Mesendoderm (in vitro differentiated cells): ENCODE data around the gene OSBPL10.

Experiments used
- DNase-seq: peaks from one replicate; pipeline ENCODE4 v3.0.0; 2013
- H2AK5ac ChIP-seq: 2 replicates; pipeline ENCODE4 v1.6.1; 2013; ENCODE audit warnings: low read length, inconsistent platforms
- H2BK120ac ChIP-seq: 2 replicates; pipeline ENCODE4 v1.6.1; 2013; ENCODE audit warnings: low read depth, mild to moderate bottlenecking, low read length, moderate library complexity, mixed read lengths
- H2BK15ac ChIP-seq: replicated peaks from 2 replicates; pipeline ENCODE4 v1.6.1; 2013; ENCODE audit warnings: low read depth, mild to moderate bottlenecking, moderate library complexity
- H2BK5ac ChIP-seq: 2 replicates; pipeline ENCODE4 v1.6.1; 2013; ENCODE audit warnings: low read length, inconsistent platforms
- H3K18ac ChIP-seq: 2 replicates; pipeline ENCODE4 v1.6.1; 2013; ENCODE audit warnings: mild to moderate bottlenecking, low read length, mixed read lengths
- H3K23ac ChIP-seq: one replicate; pipeline ENCODE4 v1.6.1; 2013; ENCODE audit warnings: low read length
- H3K27ac ChIP-seq: 2 replicates; pipeline ENCODE4 v1.5.1; 2013; ENCODE audit warnings: low read depth, mild to moderate bottlenecking, inconsistent platforms, low read length, moderate library complexity
- H3K27me3 ChIP-seq: 2 replicates; pipeline ENCODE4 v1.6.1; 2013; ENCODE audit warnings: low read length, control low read depth, mild to moderate bottlenecking, inconsistent platforms; ENCODE audit not compliant: insufficient read depth, poor library complexity
- H3K36me3 ChIP-seq: 2 replicates; pipeline ENCODE4 v1.6.1; 2013; ENCODE audit warnings: low read length, inconsistent platforms; ENCODE audit not compliant: control insufficient read depth, insufficient read depth
- H3K4ac ChIP-seq: one replicate; pipeline ENCODE4 v1.6.1; 2013; ENCODE audit warnings: low read depth, mild to moderate bottlenecking, low read length, moderate library complexity
- H3K4me1 ChIP-seq: 2 replicates; pipeline ENCODE4 v1.6.1; 2013; ENCODE audit warnings: low read depth, low read length, inconsistent platforms; ENCODE audit not compliant: control insufficient read depth
- H3K4me2 ChIP-seq: 2 replicates; pipeline ENCODE4 v1.6.1; 2013; ENCODE audit warnings: low read length
- H3K4me3 ChIP-seq: 2 replicates; pipeline ENCODE4 v1.5.1; 2013; ENCODE audit warnings: mild to moderate bottlenecking, low read length
- H3K56ac ChIP-seq: one replicate; pipeline ENCODE4 v1.6.1; 2013; ENCODE audit warnings: low read length
- H3K79me1 ChIP-seq: 2 replicates; pipeline ENCODE4 v1.6.1; 2013; ENCODE audit warnings: low read length, inconsistent platforms
- H3K79me2 ChIP-seq: 2 replicates; pipeline ENCODE4 v1.6.1; 2013; ENCODE audit warnings: mild to moderate bottlenecking, low read length; ENCODE audit not compliant: control insufficient read depth, insufficient read depth
- H3K9ac ChIP-seq: 2 replicates; pipeline ENCODE4 v1.6.1; 2013; ENCODE audit warnings: low read length, inconsistent platforms
- H4K5ac ChIP-seq: one replicate; pipeline ENCODE4 v1.6.1; 2013; ENCODE audit warnings: low read length
- H4K8ac ChIP-seq: one replicate; pipeline ENCODE4 v1.6.1; 2013; ENCODE audit warnings: low read depth, mild to moderate bottlenecking, control low read depth, low read length, moderate library complexity
- WGBS: extraction: QIAGEN DNeasy Blood & Tissue Kit; methylation state at CpG from one replicate; pipeline ENCODE4 v1.1.7; 2013; ENCODE audit warnings: low lambda C conversion rate, missing lambda C conversion rate; ENCODE audit not compliant: insufficient coverage; ENCODE audit errors: extremely low coverage; 5-methylcytosine and 5-hydroxymethylcytosine counted together

Gene OSBPL10

GRCh38 chr3:31813197-31813596 lies 167.9 kb downstream of the OSBPL10 start:
- H2BK120ac ChIP-seq, result no peak overlapping the region
- H3K4me3 ChIP-seq, result no peak overlapping the region
- H3K18ac ChIP-seq, result no peak overlapping the region
- no peak overlapping the region for H4K8ac ChIP-seq
- H3K79me1 ChIP-seq, result no peaks in the 10 kb centered on the region
- H3K27me3 ChIP-seq, result no peaks in the 10 kb centered on the region
- no peak overlapping the region for H3K9ac ChIP-seq
- H2AK5ac ChIP-seq, result no peak overlapping the region
- H3K4me2 ChIP-seq, result no peak overlapping the region
- H3K27ac ChIP-seq, result no peak overlapping the region
- no peak overlapping the region for H3K23ac ChIP-seq
- H3K4me1 ChIP-seq, result peaks cover 3% of the 10 kb centered on the region
- no peak overlapping the region for H2BK15ac ChIP-seq
- H4K5ac ChIP-seq, result no peak overlapping the region
- DNase-seq, result no peak
- H3K4ac ChIP-seq, result no peak overlapping the region
- no peaks in the 10 kb centered on the region for H3K36me3 ChIP-seq
- H2BK5ac ChIP-seq, result no peak overlapping the region
- H3K56ac ChIP-seq, result no peak overlapping the region
- H3K79me2 ChIP-seq, result no peaks in the 10 kb centered on the region

- Histone ChIP-seq H4K8ac (no peak overlapping the region), H3K56ac (no peak overlapping the region), H3K18ac (no peak overlapping the region), H3K27ac (no peak overlapping the region), H3K27me3 (no peaks in the 10 kb centered on the region), H2AK5ac (no peak overlapping the region), H3K79me1 (no peaks in the 10 kb centered on the region), H4K5ac (no peak overlapping the region), H2BK5ac (no peak overlapping the region), H3K4me3 (no peak overlapping the region), H2BK120ac (no peak overlapping the region), H2BK15ac (no peak overlapping the region), H3K79me2 (no peaks in the 10 kb centered on the region), H3K23ac (peak overlapping the region; percentile 30), H3K4ac (no peak overlapping the region), H3K9ac (no peak overlapping the region), H3K4me2 (no peak overlapping the region), H3K4me1 (peaks cover 3% of the 10 kb centered on the region), H3K36me3 (no peaks in the 10 kb centered on the region)
- WGBS, result no CpG with 5 or more reads among the region's 11 CpGs
- DNase-seq, result peak; percentile 43
These were observed 170.1 kb downstream of the OSBPL10 start for GRCh38 chr3:31810991-31811433.

GRCh38 chr3:31808143-31808720 lies 172.8 kb downstream of the OSBPL10 start:
- Histone ChIP-seq H3K4me3 (no peak overlapping the region), H3K18ac (no peak overlapping the region), H3K56ac (no peak overlapping the region), H3K79me2 (no peaks in the 10 kb centered on the region), H3K9ac (no peak overlapping the region), H3K79me1 (no peaks in the 10 kb centered on the region), H3K4ac (no peak overlapping the region), H2BK120ac (no peak overlapping the region), H2BK15ac (no peak overlapping the region), H3K4me2 (no peak overlapping the region), H3K36me3 (no peaks in the 10 kb centered on the region), H3K4me1 (no peaks in the 10 kb centered on the region), H2BK5ac (no peak overlapping the region), H4K8ac (no peak overlapping the region), H2AK5ac (no peak overlapping the region), H3K23ac (no peak overlapping the region), H3K27me3 (no peaks in the 10 kb centered on the region), H3K27ac (no peak overlapping the region), H4K5ac (no peak overlapping the region)
- no peak for DNase-seq
- 100% methylated on average over 1 of the region's 3 CpGs for WGBS

DNA sequence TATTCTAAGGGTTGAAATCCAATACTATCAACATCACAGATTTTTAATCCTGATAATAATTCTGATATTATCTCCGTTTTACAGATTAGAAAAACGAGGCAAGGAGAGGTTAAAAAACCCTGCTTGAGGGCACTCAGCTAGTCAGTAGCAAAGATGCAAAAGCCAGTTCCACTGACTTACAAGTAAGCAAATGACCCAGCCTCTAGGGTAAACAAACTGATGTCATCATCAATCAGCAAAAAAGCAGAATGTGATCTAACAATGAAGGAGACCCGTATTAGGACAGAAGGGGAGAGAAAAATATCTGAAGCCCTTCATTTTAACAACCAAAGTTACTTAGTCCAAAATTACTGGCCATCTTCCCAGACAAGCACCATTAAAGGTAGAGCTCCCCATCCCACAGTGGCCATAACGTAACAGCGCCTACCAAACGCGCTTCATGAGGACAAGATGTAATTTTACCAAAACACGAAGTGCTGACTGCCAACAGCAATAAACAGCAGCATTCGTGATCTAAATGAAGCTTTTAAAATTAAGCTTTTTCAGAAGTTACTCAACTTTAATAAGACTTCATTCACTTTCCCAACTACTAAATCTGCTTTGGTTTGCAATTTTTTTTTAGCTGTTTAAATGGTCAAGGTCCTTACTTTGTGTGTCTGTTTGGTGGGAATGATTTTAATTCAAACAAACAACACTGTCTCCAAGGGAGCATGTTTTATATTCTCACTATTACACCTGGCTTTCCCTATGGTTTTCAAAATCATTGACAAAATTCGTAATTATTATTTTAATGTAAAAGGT lies 176.6 kb downstream of the OSBPL10 start:
- no peak overlapping the region for H4K5ac ChIP-seq
- H2BK120ac ChIP-seq, result no peak overlapping the region
- H3K27me3 ChIP-seq, result no peaks in the 10 kb centered on the region
- H3K4ac ChIP-seq, result no peak overlapping the region
- H2BK15ac ChIP-seq, result no peak overlapping the region
- no peak overlapping the region for H3K23ac ChIP-seq
- H3K4me2 ChIP-seq, result no peak overlapping the region
- no peak overlapping the region for H3K9ac ChIP-seq
- no peaks in the 10 kb centered on the region for H3K4me1 ChIP-seq
- H3K4me3 ChIP-seq, result no peak overlapping the region
- no peak overlapping the region for H2BK5ac ChIP-seq
- no peaks in the 10 kb centered on the region for H3K79me2 ChIP-seq
- H4K8ac ChIP-seq, result no peak overlapping the region
- no peak overlapping the region for H3K27ac ChIP-seq
- H2AK5ac ChIP-seq, result no peak overlapping the region
- no peaks in the 10 kb centered on the region for H3K36me3 ChIP-seq
- peak; percentile 64 for DNase-seq
- H3K56ac ChIP-seq, result no peak overlapping the region
- no peak overlapping the region for H3K18ac ChIP-seq
- WGBS, result no CpG with 5 or more reads among the region's 10 CpGs
- no peaks in the 10 kb centered on the region for H3K79me1 ChIP-seq

DNA sequence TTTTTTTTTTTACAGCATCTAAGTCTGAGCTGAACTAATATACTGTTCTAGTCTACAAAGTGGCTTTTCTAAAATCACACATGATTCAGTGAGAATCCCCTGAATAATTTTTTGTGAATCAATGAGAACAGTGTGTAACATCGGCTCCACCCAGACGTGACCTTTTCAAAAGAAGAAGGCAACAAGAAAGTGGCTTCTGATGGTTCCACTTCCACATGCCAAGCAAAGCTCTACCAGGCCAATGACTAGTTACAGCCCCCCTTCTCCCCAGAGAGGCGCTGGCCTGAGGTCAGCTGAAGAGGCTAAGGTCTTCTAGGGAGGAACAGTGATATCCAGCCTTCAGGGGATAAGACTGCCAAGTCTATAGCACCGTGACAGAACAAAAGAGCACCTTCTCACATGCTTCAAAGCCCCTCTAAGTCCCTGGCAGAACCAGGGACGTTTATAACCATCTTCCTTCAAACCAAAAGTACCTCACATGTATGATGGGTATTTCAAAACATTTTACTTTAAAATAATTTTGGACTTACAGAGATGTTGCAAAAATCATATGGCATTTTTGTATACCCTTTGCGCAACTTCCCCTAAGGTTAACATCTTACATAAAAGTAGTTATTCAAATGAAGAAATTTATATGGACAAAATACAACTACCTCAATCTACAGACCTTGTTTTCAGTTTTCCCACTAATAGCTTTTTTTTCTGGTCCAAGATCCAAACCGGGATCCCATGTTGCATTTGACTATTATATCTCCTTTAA lies 177.9 kb downstream of the OSBPL10 start:
- DNase-seq, result no peak
- Histone ChIP-seq H3K4me2 (no peak overlapping the region), H3K9ac (no peak overlapping the region), H3K56ac (no peak overlapping the region), H2BK15ac (no peak overlapping the region), H2AK5ac (no peak overlapping the region), H3K36me3 (no peaks in the 10 kb centered on the region), H3K27me3 (no peaks in the 10 kb centered on the region), H3K23ac (no peak overlapping the region), H2BK120ac (no peak overlapping the region), H3K4me3 (no peak overlapping the region), H3K4me1 (no peaks in the 10 kb centered on the region), H3K79me1 (no peaks in the 10 kb centered on the region), H3K27ac (no peak overlapping the region), H3K4ac (no peak overlapping the region), H3K79me2 (no peaks in the 10 kb centered on the region), H4K8ac (no peak overlapping the region), H2BK5ac (no peak overlapping the region), H3K18ac (no peak overlapping the region), H4K5ac (no peak overlapping the region)
- WGBS, result no CpG with 5 or more reads among the region's 7 CpGs
